Measurements from ENCODE around the gene GALNT2. TPM values are rescaled to one million over a fixed set of nuclear protein-coding genes. Genes with fewer than 3 reads are reported as not detected.

GALNT2 gene
- total and polyA plus RNA-seq, 2 of the 13 experiments (the other 11 are each of a cell fraction or from before 2014, with no cell fraction given) = 39.3 to 39.6 TPM

- TF ChIP-seq FOSL1 (CRISPR knock-in tag; IDR thresholded peaks at IDR 0.05; ENCODE audit: borderline replicate concordance) (no peak), REL (CRISPR knock-in tag; conservative IDR thresholded peaks at IDR 0.05) (no peak)
Observed at GRCh38 chr1:230220478-230220877, 153.4 kb downstream of the GALNT2 start (continued).

DNA sequence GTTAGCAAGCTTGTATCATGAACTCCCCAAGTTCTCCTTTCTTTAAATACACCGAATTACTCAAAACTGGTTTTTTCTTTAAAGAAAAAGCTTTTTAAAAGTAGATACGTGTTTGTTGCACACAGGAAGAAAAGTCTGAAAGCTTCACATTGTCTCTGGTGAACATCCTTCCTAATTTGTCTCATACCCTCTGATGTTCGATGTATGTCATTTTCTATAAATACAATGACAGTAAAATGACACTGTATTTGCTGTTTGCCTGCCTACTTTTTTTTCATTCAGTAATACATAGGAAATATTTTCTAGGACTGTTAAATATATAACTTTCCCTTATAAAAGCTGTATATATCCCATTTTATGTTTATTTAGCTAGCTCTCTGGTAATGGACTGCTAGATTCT lies 153.9 kb downstream of the GALNT2 start:
- intact Hi-C loops (cut with micrococcal nuclease; ENCODE audit: unreplicated experiment) (no loop called here), in situ Hi-C loops (cut with HindIII; ENCODE audit: extremely low pct_ligation_motif_present, low pct_unique_long_range_greater_than_20kb) (no loop called here)
- no peak for FAIRE-seq
- H3K27me3 ChIP-seq (ENCODE audit: control insufficient read depth in 1 of 2, insufficient read depth in 2 of 2, low read length in 2 of 2) = no peaks in the 10 kb centered on the region
- POLR2A ChIA-PET = no interaction called here
- no peaks in the 10 kb centered on the region for H3K4me1 ChIP-seq (ENCODE audit: insufficient read depth, low read length)
- no peak for DNase-seq (ENCODE audit: low spot score)
- TF ChIP-seq MEF2D (CRISPR knock-in tag; IDR thresholded peaks at IDR 0.05) (no peak), ZNF572 (CRISPR knock-in tag; IDR thresholded peaks at IDR 0.05) (no peak), PHF8 (CRISPR knock-in tag; IDR thresholded peaks at IDR 0.05) (no peak), RFX1 (IDR thresholded peaks at IDR 0.05) (no peak), ARID2 (CRISPR knock-in tag; IDR thresholded peaks at IDR 0.05; ENCODE audit: borderline replicate concordance) (no peak), SIN3A (IDR thresholded peaks at IDR 0.05; ENCODE audit: borderline replicate concordance, low read depth, low read length) (no peak), ZNF501 (CRISPR knock-in tag; IDR thresholded peaks at IDR 0.05) (no peak), TEAD3 (CRISPR knock-in tag; optimal IDR thresholded peaks at IDR 0.05; ENCODE audit: borderline replicate concordance) (no peak), ZNF10 (CRISPR knock-in tag; IDR thresholded peaks at IDR 0.05; ENCODE audit: borderline replicate concordance, low read depth) (no peak), ETV6 (CRISPR knock-in tag; conservative IDR thresholded peaks at IDR 0.05) (no peak), MED1 (CRISPR knock-in tag; IDR thresholded peaks at IDR 0.05) (no peak), ZFP36 (IDR thresholded peaks at IDR 0.05; ENCODE audit: borderline replicate concordance, low read depth, low read length, partially characterized antibody) (no peak)
- TF ChIP-seq, protein P1, sequence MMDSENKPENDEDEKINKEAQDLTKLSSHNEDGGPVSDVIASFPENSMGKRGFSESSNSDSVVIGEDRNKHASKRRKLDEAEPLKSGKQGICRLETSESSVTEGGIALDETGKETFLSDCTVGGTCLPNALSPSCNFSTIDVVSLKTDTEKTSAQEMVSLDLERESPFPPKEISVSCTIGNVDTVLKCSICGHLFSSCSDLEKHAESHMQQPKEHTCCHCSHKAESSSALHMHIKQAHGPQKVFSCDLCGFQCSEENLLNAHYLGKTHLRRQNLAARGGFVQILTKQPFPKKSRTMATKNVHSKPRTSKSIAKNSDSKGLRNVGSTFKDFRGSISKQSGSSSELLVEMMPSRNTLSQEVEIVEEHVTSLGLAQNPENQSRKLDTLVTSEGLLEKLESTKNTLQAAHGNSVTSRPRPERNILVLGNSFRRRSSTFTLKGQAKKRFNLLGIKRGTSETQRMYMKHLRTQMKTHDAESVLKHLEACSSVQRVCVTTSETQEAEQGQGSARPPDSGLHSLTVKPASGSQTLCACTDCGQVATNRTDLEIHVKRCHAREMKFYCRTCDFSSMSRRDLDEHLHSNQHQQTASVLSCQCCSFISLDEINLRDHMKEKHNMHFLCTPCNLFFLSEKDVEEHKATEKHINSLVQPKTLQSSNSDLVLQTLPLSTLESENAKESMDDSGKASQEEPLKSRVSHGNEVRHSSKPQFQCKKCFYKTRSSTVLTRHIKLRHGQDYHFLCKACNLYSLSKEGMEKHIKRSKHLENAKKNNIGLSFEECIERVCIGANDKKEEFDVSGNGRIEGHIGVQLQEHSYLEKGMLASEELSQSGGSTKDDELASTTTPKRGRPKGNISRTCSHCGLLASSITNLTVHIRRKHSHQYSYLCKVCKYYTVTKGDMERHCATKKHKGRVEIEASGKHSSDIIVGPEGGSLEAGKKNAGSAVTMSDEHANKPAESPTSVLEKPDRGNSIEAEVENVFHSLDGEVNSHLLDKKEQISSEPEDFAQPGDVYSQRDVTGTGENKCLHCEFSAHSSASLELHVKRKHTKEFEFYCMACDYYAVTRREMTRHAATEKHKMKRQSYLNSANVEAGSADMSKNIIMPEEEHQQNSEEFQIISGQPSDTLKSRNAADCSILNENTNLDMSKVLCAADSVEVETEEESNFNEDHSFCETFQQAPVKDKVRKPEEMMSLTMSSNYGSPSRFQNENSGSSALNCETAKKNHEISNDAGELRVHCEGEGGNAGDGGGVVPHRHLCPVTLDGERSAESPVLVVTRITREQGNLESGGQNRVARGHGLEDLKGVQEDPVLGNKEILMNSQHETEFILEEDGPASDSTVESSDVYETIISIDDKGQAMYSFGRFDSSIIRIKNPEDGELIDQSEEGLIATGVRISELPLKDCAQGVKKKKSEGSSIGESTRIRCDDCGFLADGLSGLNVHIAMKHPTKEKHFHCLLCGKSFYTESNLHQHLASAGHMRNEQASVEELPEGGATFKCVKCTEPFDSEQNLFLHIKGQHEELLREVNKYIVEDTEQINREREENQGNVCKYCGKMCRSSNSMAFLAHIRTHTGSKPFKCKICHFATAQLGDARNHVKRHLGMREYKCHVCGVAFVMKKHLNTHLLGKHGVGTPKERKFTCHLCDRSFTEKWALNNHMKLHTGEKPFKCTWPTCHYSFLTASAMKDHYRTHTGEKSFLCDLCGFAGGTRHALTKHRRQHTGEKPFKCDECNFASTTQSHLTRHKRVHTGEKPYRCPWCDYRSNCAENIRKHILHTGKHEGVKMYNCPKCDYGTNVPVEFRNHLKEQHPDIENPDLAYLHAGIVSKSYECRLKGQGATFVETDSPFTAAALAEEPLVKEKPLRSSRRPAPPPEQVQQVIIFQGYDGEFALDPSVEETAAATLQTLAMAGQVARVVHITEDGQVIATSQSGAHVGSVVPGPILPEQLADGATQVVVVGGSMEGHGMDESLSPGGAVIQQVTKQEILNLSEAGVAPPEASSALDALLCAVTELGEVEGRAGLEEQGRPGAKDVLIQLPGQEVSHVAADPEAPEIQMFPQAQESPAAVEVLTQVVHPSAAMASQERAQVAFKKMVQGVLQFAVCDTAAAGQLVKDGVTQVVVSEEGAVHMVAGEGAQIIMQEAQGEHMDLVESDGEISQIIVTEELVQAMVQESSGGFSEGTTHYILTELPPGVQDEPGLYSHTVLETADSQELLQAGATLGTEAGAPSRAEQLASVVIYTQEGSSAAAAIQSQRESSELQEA (CRISPR knock-in tag; IDR thresholded peaks at IDR 0.05; ENCODE audit: not compliant biosample characterization) = no peak
- no peaks in the 10 kb centered on the region for H4K20me1 ChIP-seq (ENCODE audit: insufficient read depth, low read length)
- no peak overlapping the region for H3K27ac ChIP-seq (ENCODE audit: extremely low read length, insufficient read depth, low read length)
- no peak overlapping the region for H3K4me3 ChIP-seq (replicated peaks in 1 of 3; ENCODE audit: insufficient read depth in 1 of 3, low read depth in 2 of 3, low read length in 3 of 3)
- WGBS (ENCODE audit: low lambda C conversion rate) = 93% methylated on average over 3 of the region's 3 CpGs
- no peak overlapping the region for H2AFZ ChIP-seq (ENCODE audit: low read length)
- H3K36me3 ChIP-seq (replicated peaks in 1 of 2; ENCODE audit: control insufficient read depth in 1 of 2, insufficient read depth in 2 of 2, low read length in 2 of 2) = no peaks in the 10 kb centered on the region; a peak in 1 of 5 replicates
- no peak overlapping the region for H3K4me2 ChIP-seq (ENCODE audit: low read depth, low read length)
- no peak overlapping the region for H3K9ac ChIP-seq (ENCODE audit: insufficient read depth, low read depth, low read length)
- ATAC-seq = no peak
- CTCF ChIA-PET (ENCODE audit: low intra/inter-chr PET ratio, low total read pairs) = no interaction called here
- no peaks in the 10 kb centered on the region for H3K79me2 ChIP-seq (ENCODE audit: insufficient read depth, low read length)
- H3K9me3 ChIP-seq (ENCODE audit: low read length) = no peaks in the 10 kb centered on the region
- no TSS peak for BruUV-seq (replicated peaks)

Measured in HepG2 (cell line).